Measurements from ENCODE around the gene NFIB. TPM values are rescaled to one million over a fixed set of nuclear protein-coding genes. Genes with fewer than 3 reads are reported as not detected.

The NFIB gene
- total RNA-seq, 1 donor from 2014 or later: 11.6 TPM

GRCh38 chr9:14344053-14344524 is 30.1 kb upstream of the NFIB start:
- H3K36me3 ChIP-seq (ENCODE audit: control insufficient read depth, insufficient read depth, low read length): no peaks in the 10 kb centered on the region
- TF ChIP-seq CTCF (IDR thresholded peaks at IDR 0.05; ENCODE audit: insufficient read depth, low read length, severe bottlenecking): no peak
- peaks cover 11% of the 10 kb centered on the region for H3K27me3 ChIP-seq (ENCODE audit: control insufficient read depth, insufficient read depth, low read length)
- DNase-seq (ENCODE audit: low read depth) (no peak), FAIRE-seq (no peak)
- H3K4me3 ChIP-seq (ENCODE audit: low read depth, low read length): no peak overlapping the region

GRCh38 chr9:14343261-14344031 is 29.5 kb upstream of the NFIB start:
- Histone ChIP-seq H3K4me3 (ENCODE audit: low read depth, low read length) (no peak overlapping the region), H3K36me3 (ENCODE audit: control insufficient read depth, insufficient read depth, low read length) (no peaks in the 10 kb centered on the region), H3K27me3 (ENCODE audit: control insufficient read depth, insufficient read depth, low read length) (peaks cover 11% of the 10 kb centered on the region)
- FAIRE-seq (no peak), DNase-seq (ENCODE audit: low read depth) (no peak)
- TF ChIP-seq CTCF (IDR thresholded peaks at IDR 0.05; ENCODE audit: insufficient read depth, low read length, severe bottlenecking): no peak

GRCh38 chr9:14342736-14343135 is 28.8 kb upstream of the NFIB start:
- Histone ChIP-seq H3K36me3 (ENCODE audit: control insufficient read depth, insufficient read depth, low read length) (no peaks in the 10 kb centered on the region), H3K4me3 (ENCODE audit: low read depth, low read length) (no peak overlapping the region), H3K27me3 (ENCODE audit: control insufficient read depth, insufficient read depth, low read length) (peaks cover 11% of the 10 kb centered on the region)
- FAIRE-seq (peak; percentile 18), DNase-seq (ENCODE audit: low read depth) (no peak)
- TF ChIP-seq CTCF (IDR thresholded peaks at IDR 0.05; ENCODE audit: insufficient read depth, low read length, severe bottlenecking): no peak

DNA sequence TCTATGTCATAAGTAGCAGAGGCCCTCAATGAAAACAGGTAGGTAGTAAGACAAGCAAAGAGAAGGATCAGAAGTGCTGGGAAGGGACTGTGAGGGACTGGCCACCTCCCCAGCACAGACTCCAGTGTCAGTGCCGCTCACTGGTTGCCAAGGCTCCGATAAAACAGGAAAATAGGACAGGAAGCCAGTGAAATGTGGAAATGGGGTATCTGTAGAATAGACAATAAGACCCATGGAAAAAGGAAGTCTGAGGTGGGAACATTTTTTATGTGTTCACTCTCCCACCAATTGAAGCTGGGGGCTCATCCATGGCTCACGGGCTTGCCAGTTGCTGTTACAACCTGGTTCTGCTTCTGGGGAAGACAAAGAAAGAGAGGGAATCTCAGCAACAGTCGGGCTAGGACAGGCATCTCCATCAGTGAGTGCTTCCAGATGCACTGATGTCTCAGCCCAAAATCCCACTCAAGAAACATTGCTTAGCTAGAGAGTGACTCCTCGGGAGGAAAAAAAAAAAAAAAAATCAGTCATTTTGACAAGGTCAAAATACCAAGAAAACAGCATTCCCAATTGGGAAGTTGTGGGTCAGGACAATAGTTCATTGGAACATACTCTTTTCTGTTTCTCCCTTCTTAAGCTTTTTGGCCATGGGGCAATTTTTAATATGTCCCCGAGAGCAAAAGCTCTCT is 27.6 kb upstream of the NFIB start:
- Histone ChIP-seq H3K4me3 (ENCODE audit: low read depth, low read length) (no peak overlapping the region), H3K36me3 (ENCODE audit: control insufficient read depth, insufficient read depth, low read length) (no peaks in the 10 kb centered on the region), H3K27me3 (ENCODE audit: control insufficient read depth, insufficient read depth, low read length) (peaks cover 8% of the 10 kb centered on the region)
- DNase-seq (ENCODE audit: low read depth) (no peak), FAIRE-seq (no peak)
- TF ChIP-seq CTCF (IDR thresholded peaks at IDR 0.05; ENCODE audit: insufficient read depth, low read length, severe bottlenecking): no peak

- DNase-seq (ENCODE audit: low read depth): no peak
- Histone ChIP-seq H3K4me3 (ENCODE audit: low read depth, low read length) (no peak overlapping the region), H3K36me3 (ENCODE audit: control insufficient read depth, insufficient read depth, low read length) (no peaks in the 10 kb centered on the region), H3K27me3 (ENCODE audit: control insufficient read depth, insufficient read depth, low read length) (peaks cover 6% of the 10 kb centered on the region)
- no peak for FAIRE-seq
- TF ChIP-seq CTCF (IDR thresholded peaks at IDR 0.05; ENCODE audit: insufficient read depth, low read length, severe bottlenecking): no peak
These were observed 27.1 kb upstream of the NFIB start for GRCh38 chr9:14340994-14341393.

Measured in bronchial epithelial cell (primary cell).